ENCODE measurements around the gene COG3.
A peak's percentile ranks its signal among the peaks of the same experiment; 100 is the strongest.

Gene COG3

DNA sequence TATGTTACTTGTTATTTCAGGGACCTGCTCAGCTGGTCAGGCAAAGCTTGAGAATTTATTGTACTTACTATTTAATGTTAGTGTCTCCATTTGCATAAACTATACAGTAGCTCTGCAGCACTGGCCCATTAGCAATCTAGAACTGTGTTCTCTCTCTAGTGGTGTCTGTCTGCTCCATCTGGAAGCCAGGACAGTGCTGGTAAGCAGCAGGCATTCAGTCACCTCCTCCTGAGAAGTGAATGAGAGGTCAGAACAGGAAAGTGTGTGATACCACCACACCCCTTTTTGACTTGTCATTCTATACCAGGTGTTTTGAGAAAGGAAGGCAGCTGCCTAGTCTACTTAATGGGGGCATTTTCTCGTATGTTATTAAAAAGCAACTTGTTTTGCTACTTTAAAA lies 3.9 kb downstream of the COG3 start:
- no peak for DNase-seq (ENCODE audit: insufficient read length, low spot score)
- no peak for TF ChIP-seq POLR2A (IDR thresholded peaks at IDR 0.05; ENCODE audit: low read depth, low read length)
- FAIRE-seq, result no peak

DNA sequence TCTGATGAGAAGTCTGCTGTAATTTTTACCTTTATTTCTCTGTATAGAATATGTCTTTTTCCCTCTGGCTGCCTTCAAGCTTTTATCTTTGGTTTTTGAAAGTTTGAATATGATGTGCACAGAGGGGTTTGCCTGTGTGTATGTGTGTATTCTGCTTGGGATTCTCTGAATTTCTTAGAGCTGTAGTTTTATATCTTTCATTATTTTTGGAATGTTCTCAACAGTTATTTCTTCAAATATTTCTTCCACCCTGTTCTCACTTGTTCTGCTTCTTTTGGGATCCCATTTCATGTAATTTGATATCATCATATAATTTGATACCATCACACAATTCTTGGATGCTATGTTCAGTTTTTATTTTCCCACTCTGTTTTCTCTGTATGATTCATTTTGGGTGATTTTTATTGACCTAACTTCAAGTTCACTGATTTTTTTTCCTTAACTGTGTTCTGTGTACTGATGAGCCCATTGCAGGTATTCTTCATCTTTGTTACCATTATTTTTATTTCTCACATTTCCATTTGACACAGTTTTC lies 7.5 kb downstream of the COG3 start:
- FAIRE-seq (no peak), DNase-seq (ENCODE audit: insufficient read length, low spot score) (no peak)
- no peak for TF ChIP-seq POLR2A (IDR thresholded peaks at IDR 0.05; ENCODE audit: low read depth, low read length)

DNA sequence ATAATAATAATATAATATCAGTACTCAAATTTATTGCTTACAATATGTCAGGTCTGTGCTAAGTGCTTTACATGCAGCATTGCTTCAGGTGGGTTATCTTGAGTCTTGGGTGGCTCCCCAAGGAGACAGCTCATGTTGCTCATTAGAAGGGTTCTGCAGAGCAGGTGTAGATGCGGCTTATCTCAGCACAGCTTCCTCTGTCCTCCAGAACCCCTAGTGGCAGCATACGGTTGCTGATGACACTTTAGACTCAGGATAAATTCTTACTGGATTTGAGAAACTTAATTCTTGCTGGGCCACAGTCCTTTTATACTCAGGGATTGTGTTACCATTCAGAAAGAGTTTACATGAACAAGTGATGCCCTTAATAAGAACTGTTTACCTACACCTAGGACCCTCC lies 8.9 kb downstream of the COG3 start:
- DNase-seq (ENCODE audit: insufficient read length, low spot score), result no peak
- TF ChIP-seq POLR2A (IDR thresholded peaks at IDR 0.05; ENCODE audit: low read depth, low read length), result no peak
- FAIRE-seq, result no peak

DNA sequence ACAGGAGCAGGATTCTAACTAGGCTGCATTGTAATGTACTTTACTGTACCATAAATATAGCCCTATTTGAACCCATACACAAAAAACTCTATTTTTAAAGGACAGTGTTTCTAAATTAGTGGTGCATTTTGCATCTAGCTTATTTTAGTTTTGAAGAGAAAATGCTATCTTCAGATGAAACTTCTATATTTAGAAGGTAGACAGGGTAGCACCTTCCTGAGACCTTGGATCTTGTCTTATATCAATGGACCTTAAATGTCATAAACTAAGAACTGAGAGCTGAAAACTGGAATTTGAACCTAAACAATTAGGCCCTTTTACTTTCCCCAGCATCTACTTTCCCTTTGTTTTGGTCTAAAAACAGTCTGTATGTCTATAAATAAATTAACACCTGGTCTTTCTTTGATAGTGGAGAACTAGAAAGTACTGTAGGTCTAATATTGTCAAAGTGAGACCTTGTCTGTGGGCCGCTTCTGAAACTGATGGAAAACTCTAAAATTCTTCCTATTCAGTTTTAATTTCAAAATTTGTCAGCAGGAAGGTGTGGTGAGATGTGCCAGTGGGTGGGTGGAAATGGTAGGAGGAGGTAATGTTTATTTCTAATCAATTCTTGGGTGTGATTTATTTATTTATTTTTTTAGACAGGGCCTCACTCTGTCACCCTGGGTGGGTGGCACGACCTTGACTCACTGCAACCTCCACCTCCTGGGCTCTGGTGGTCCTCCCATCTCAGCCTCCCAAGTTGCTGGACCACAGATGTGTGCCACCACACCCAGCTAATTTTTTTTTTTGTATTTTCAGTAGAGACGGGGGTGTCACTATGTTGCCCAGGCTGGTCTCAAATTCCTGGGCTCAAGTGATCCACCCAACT lies 10.1 kb downstream of the COG3 start:
- DNase-seq (ENCODE audit: insufficient read length, low spot score) (no peak), FAIRE-seq (no peak)
- no peak for TF ChIP-seq POLR2A (IDR thresholded peaks at IDR 0.05; ENCODE audit: low read depth, low read length)

GRCh38 chr13:45479661-45480060 lies 14.9 kb downstream of the COG3 start:
- TF ChIP-seq POLR2A (IDR thresholded peaks at IDR 0.05; ENCODE audit: low read depth, low read length), result no peak
- FAIRE-seq (no peak), DNase-seq (ENCODE audit: insufficient read length, low spot score) (no peak)

- TF ChIP-seq POLR2A (IDR thresholded peaks at IDR 0.05; ENCODE audit: low read depth, low read length), result no peak
- DNase-seq (ENCODE audit: insufficient read length, low spot score), result no peak
- no peak for FAIRE-seq
Observed at GRCh38 chr13:45481688-45482087, 16.9 kb downstream of the COG3 start.

DNA sequence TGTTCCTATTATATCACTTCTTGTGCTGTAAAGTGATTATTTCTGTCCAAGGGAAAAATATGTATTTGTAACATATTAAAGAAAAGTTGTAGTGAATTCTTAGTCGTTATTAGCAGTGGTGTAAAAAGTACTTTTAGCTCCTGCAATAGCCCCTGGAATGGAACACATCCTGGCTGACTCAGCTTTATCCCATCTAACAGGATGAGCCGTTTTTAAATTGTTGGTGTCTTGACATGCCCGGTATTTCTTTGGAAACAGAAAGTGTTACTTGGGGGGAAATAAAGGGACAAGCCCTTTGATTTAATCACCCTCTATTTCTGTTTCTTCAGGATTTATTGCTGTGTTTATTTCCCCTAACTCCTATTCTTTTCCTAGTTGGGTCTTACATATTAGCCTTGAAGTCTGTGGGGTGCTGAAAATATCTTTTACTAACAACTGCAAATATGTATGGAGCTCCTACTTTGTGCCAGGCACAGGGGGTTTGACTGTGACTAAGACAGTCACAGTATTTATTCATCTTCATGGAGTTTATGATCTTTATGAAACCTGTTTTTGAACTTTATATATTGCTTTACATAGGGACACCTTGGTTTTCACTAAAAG lies 17.9 kb downstream of the COG3 start:
- TF ChIP-seq POLR2A (IDR thresholded peaks at IDR 0.05; ENCODE audit: low read depth, low read length), result no peak
- FAIRE-seq (peak; percentile 52), DNase-seq (ENCODE audit: insufficient read length, low spot score) (no peak)

- TF ChIP-seq POLR2A (IDR thresholded peaks at IDR 0.05; ENCODE audit: low read depth, low read length), result no peak
- no peak for DNase-seq (ENCODE audit: insufficient read length, low spot score)
- no peak for FAIRE-seq
Observed at GRCh38 chr13:45487604-45488003, 22.9 kb downstream of the COG3 start.

GRCh38 chr13:45490068-45490467 lies 25.3 kb downstream of the COG3 start:
- FAIRE-seq (no peak), DNase-seq (ENCODE audit: insufficient read length, low spot score) (no peak)
- no peak for TF ChIP-seq POLR2A (IDR thresholded peaks at IDR 0.05; ENCODE audit: low read depth, low read length)

GRCh38 chr13:45492538-45492937 lies 27.8 kb downstream of the COG3 start:
- TF ChIP-seq POLR2A (IDR thresholded peaks at IDR 0.05; ENCODE audit: low read depth, low read length), result no peak
- DNase-seq (ENCODE audit: insufficient read length, low spot score) (no peak), FAIRE-seq (peak; percentile 23)

GRCh38 chr13:45496942-45497341 lies 32.2 kb downstream of the COG3 start:
- FAIRE-seq (no peak), DNase-seq (ENCODE audit: insufficient read length, low spot score) (no peak)
- TF ChIP-seq POLR2A (IDR thresholded peaks at IDR 0.05; ENCODE audit: low read depth, low read length), result no peak

GRCh38 chr13:45500492-45501174 lies 35.9 kb downstream of the COG3 start:
- no peak for TF ChIP-seq POLR2A (IDR thresholded peaks at IDR 0.05; ENCODE audit: low read depth, low read length)

DNA sequence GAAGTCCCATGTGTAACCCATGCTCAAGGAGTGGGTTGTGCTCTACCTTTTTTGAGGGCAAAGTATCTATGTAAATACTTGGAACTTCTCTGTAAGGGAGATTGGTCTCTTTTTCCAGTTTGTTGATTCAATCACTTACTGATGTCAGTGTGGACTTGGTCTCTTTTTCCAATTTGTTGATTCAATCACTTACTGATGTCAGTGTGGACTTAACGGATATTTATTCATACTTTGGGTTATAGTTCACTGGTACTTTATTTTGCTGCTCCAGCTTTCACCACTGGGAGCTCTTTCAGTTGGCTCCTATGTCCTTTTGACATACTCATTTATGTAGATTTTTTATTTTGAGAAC lies 36.4 kb downstream of the COG3 start:
- no peak for DNase-seq (ENCODE audit: insufficient read length, low spot score)

More at GRCh38 chr13:45500492-45501174, 35.9 kb downstream of the COG3 start:
- FAIRE-seq, result peak; percentile 96
- DNase-seq (ENCODE audit: insufficient read length, low spot score), result no peak

GRCh38 chr13:45503658-45504057 lies 38.9 kb downstream of the COG3 start:
- no peak for FAIRE-seq
- no peak for DNase-seq (ENCODE audit: insufficient read length, low spot score)
- TF ChIP-seq POLR2A (IDR thresholded peaks at IDR 0.05; ENCODE audit: low read depth, low read length), result no peak

More for the DNA sequence above, 36.4 kb downstream of the COG3 start:
- no peak for FAIRE-seq
- no peak for TF ChIP-seq POLR2A (IDR thresholded peaks at IDR 0.05; ENCODE audit: low read depth, low read length)

All from H54 (cell line).